HG03342 (cell line): ENCODE data around the gene U2SURP.

Source experiments
- ATAC-seq: cut with Tn5 transposase; IDR thresholded peaks from one replicate; pipeline ENCODE4 v1.9.1; 2021; ENCODE audit warnings: mild to moderate bottlenecking, moderate library complexity; ENCODE audit not compliant: unreplicated experiment

The U2SURP gene

DNA sequence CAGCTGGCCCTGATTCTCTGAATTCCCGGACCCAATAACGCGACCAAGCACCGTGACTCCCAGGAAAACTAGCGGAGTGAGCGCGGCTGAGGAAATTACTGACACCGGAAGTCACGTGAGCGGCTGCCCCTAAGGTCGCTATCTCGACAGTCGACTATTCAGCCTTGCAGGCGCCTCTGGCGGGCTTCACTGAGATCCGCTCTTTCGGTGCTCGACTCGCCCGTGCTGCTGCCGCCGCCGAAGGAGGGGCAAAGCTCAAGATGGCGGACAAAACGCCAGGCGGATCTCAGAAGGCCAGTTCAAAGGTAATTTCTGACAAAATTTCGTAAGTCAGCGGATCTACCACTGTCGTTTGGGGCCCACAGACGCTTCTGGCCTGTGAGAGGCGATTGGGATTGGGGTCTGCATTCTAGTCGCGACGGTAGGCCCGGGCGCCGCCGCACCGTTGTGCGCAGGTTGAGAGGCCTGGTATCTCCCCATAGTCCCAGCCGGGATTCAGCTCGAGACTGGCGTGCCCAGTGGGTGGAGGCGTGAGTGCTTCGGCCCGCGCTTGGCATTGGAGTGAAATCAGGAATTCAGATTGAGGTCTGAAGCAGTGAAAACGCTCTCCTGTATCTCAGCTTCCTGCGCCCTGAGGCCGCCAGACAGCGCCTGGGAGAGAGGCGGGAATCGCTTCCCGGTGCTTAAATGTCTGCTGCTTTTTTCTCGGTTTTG is at the start of gene U2SURP:
TSS of gene U2SURP (plus strand) at position 202 of the 714 bp plus-strand sequence. CDS start at position 261, 59 bp downstream.
- peak; percentile 83 for ATAC-seq

DNA sequence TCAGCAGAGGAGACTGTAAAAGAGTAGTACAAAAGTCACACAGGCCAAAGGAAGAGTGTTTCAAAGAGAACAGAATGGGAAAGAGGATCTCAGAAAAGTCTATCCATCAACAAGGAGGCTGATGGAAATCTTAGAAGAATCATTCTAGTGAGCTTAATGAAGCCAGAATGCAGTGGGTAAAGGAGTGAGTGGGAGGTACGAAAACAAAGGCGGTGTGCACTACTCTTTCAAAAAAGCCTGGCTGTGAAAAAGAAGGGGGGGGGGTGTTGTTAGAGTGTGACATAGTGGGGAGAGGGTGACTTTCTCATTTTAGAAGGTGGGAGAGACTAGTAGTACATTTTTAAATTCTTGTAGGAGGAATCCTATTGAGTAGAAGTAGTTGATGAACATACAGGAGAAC is 49.6 kb upstream of the U2SURP start:
- ATAC-seq, result no peak

DNA sequence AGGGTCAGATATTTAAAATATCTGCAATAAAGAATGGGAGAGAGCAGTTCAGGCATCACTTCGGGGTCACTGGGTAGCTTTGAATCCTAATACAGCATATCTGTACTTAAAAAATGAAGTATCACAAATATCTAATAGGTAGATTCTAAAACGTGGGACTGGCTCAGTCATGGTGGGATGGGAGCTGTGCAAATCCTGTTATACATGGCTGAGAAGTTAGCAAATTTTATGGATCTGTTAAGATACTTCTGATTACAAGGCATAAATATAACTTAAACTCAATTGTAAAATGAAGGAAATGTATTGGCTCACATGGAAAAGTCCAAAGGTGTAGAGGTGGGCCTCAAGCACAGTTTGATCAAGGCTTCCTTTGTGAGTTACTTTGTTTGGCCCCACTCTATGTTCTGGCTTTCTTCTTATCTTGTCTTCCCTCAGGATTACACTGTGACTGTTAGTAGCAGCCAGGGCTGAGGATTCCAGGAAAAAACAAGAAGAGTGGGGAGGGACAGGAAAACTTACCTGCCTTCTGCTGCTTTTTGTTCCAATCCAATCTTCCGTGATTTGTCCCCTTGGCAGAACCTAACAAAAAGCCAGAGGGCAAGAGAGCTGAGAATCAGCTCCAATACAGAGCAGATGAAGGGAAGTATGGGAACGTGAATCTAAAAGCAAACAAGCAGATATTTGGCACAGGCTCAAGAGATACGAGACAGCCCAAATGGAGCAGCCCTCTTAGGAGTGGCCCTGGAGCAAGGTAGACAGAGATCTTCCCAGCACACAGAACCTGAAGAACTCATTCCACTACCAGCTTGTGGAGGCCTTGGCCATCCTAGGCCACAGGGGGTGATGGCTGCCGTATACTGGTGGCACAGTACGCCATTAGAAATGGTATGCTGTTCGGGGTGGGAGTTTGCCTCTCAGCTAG is 48.8 kb upstream of the U2SURP start:
- no peak for ATAC-seq

DNA sequence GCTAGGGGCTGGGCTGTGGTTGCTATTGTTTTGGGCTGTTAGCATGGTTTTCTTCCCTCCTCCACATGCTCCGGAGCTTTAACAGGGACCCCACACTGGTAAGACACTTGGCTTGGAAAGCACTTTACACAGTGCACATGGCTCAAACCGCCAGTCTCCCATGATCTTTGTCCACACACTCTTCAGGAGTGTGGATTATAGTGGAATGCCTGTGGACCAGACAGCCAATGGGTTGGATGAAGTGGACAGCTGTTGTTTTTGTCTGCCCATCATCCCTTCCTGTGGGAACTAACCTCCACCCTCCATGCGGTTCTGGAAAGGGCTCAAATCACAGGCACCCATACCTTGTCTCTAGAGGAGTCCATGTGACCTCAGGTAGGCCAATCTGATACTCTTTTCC is 47.9 kb upstream of the U2SURP start:
- no peak for ATAC-seq

DNA sequence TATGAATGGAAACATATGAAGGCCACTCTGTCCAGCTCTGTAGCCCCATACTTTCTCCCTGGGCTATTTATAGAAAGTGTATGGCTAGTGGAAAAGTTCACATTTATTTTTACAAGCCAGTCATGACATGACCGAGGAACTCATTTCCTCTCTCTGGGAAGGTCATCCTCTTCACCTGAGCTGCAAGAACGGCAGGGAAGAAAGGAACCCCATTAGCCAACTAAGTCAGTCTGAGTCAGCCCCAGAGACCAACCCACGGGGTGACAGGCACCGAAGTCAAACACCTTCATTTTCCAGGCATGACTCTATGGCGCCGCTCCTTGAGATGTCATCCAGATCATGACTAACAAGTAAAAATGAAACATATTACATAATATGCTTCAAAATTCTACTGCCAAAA is 42.7 kb upstream of the U2SURP start:
- ATAC-seq, result no peak

DNA sequence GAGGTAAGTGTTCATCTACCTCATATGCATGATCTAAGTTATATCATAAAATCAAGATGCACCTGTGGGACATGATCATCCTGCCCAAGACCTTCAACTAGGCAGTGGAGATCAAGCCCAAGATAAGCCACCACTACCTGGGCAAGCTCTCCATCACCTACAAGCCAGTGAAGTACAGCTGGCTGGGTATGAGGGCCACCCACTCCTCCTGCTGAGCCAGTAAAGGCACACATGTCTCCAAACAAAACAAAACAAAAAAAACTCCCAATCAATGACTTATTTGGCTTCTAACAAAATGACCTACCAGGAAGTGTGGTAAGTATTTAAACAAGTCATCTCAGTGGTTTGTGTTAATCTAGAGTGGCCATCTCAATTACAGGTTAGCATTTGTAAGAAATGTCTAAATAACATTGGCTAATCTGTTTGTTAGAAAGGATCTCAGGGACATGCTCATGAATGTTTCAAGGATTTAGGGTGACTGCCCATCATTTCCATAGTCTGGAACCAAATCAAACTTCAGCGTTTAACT is 41.0 kb upstream of the U2SURP start:
- no peak for ATAC-seq

DNA sequence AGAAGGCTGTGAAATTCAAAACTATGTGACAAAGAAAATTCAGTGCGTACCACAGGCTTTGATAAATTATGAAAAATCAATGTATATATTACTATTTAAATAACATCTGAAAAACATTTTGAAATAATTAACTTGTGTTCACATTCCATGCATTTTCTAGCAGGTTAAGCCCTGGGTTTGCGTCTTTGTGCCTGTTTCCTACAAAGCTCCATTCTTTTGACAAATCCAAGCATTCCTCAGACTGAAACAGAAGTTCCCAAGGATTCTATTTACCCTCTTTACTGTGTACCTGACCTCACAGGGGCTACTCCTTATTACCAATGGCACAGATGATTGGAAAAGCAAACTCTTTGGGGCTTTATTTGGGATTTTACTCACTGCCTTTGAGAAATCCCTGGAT is 39.8 kb upstream of the U2SURP start:
- no peak for ATAC-seq

DNA sequence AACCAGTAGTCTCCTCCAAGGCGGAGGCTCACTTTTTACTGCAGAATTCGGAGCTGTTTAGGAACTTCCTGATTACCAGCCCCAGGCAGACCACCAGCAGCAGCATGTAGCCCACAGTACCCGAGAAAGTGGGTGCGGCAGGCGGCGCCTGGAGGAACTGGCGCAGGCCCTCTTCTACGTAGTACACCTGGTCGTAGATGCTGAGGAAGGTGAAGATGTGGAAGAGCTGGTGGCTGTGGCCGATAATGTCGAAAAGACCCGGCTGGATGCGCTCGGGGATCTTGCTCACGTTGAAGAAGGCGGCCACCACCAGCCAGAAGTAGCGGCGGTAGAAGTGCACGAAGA is 39.2 kb upstream of the U2SURP start:
- no peak for ATAC-seq

DNA sequence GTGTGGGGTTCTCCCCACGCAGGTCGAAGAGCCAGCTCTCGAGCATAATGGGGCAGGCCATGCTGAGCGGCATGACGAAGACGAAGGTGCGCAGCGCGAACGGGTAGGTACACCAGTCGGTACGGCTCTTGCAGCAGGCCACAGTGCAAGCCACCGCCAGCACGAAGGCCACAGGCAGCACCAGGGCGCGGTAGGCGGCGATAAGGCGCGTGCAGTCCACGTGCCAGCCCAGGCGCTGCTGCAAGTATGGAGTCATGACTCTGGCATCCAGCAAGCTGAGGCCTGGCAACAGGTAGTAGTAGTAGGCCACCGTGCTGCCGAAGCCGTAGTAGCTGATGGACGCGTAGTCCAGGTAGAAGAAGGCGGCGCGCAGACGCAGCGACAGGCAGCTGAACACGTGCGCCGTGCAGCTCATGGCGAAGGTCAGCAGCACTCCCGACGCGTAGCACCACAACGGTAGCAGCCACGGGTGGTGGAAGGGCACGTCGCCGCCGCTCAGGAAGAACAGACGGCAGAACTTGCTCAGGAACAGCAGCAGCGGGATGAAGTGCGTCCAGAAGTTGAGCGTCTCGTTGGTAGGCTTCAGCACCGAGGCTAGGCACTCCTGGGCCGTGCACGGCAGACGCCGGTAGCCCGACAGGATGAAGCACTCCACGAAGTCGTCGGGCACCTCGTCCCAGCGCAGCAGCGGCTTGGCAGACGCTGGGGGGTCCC is 38.7 kb upstream of the U2SURP start:
- peak; percentile 14 for ATAC-seq

DNA sequence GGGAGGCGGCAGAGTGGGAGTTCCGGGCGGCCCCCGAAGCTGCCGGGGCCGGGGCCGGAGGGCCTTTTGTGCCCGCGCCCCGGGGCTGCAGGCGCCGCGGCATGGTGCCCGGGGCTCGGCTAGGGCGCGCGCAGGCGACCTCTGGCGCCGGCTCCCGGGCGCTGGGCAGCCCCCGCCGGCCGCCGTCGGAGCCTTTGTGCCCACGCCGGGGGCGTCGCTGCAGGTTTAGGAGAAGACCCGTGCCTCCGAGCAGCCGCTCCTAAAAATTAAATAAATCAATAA is 38.2 kb upstream of the U2SURP start:
- ATAC-seq, result peak; percentile 29

DNA sequence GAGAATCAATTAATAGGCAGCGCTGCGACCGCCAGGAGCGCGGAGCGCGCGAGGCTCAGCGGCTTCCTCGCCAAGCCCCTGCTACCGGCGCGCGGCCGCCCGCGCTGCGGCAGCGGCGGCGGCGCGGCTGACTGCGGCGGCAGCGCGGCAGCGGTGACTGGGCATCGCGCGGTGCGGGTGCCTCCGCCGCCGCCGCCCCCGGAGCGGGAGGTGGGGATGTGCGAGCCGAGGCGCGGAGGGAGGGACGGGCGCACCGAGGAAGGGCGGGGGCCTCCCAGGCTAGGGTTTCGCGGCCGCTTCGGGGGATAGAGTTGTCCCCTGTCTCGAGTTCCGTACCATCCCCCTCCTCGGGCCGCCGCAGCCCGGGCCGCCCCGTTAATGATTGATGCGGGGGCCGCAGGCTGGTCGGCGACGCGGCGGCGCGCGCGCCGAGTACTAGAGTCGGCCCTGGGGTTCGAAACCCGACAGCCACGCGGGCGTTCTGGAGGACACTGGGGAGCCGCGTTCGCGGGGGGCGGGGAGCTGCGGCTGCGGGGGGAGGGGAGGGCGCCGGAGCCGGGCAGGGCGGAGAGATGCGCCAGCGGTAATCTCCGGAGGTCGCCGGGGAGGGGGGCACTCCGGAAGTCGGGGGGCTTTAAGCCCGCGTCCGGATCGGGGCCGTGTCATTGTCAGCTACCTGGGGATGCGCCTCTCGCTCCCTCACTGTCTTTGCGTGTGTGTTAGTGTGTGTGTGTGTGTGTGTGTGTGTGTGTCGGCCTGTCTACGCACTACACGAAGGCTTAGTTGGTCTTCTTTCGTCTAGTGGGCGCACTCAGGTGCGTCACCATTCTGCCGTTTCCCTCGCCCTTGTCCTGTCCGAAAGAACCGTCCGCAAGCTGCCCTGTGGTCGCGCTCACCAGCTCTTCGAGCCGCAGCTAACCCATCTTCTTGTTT is 37.6 kb upstream of the U2SURP start, which contains the start of gene PAQR9:
TSS of gene PAQR9 (minus strand) at position 159 of the 933 bp plus-strand sequence. CDS start 338 bp downstream, outside the sequence.
- ATAC-seq, result peak; percentile 48

DNA sequence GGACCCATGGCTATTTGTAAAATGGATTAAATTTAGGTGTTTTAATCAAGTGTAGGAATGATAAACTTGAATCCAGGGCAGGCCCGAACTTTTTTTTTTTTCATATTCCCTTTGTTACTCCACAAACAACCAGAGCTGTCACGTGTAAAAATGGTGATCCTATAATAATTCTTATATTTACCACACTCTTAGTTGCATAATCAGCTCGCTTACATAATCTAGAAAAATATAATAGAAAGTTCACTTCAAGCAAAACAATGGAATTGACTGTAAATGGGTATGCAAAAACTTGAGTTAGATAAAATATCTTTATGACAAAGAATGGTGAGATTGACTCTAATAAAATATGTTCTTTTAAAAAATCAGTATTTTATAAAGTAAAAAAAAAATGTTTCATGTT is 35.8 kb upstream of the U2SURP start:
- no peak for ATAC-seq

DNA sequence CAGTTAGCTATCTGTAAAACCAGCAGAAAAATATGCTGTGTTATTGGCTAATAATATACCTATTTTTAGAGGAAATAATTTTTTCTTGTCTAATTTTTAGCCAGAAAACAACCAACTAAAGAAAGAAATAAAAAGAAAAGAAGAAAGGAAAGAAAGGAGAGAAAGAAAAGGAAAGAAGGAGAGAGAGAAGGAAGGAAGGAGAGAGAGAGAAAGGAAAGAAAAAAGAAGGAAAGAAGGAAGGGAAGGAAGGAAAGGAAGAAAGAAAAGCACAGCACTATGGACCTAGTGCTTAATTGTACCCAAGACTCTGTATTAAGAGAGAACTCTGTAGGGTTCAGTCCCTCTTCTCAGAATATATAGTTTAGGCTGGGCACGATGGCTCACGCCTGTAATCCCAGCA is 34.6 kb upstream of the U2SURP start:
- no peak for ATAC-seq

DNA sequence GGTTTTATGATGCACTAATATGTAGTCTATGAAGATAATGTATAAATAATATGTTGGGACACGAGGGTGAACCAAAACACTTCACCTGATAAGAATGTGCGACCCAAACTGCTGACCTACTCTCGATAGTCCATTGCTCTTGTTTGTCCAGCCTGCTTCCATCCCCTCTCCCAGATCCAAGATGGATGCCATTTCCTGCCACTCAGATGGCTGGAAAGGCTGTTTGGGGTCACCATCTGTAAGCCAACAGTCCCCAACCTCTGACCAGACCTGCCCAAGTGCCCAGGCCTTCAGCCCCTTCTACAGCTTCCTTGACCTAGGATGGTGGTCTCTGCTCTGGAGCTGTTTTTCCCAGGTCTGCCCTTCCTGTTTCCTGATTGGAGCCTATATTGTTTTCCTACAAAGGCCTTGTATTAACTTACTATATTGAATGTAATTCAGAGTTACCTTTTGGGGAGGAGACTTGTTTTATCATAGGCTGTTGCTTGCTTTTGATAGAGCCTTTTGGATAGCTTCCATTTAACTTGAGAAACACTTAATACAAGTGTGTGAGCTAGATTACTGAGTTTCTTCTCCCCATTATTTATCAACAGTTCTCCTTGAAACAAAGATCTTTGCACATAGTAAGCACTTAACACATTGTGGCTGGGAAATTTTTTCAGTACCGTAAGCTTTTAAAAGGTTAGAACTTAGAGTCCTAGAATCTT is 32.9 kb upstream of the U2SURP start:
- no peak for ATAC-seq

DNA sequence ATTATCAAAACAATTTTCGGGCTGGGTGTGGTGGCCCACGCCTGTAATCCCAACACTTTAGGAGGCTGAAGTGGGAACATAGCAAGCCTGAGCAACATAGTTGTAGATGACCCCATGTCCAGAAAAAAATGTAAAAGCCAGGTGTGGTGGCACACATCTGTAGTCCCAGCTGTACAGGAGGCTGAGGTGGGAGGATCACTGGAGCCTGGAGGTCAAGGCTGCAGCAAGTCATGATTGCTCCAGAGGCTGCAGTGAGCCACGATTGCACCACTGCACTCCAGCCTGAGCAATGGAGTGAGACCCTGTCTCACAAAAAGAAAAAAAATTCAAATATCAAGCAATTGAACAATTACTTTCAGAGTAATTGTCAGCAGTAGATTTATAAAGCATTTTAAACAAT is 29.9 kb upstream of the U2SURP start:
- ATAC-seq, result no peak

DNA sequence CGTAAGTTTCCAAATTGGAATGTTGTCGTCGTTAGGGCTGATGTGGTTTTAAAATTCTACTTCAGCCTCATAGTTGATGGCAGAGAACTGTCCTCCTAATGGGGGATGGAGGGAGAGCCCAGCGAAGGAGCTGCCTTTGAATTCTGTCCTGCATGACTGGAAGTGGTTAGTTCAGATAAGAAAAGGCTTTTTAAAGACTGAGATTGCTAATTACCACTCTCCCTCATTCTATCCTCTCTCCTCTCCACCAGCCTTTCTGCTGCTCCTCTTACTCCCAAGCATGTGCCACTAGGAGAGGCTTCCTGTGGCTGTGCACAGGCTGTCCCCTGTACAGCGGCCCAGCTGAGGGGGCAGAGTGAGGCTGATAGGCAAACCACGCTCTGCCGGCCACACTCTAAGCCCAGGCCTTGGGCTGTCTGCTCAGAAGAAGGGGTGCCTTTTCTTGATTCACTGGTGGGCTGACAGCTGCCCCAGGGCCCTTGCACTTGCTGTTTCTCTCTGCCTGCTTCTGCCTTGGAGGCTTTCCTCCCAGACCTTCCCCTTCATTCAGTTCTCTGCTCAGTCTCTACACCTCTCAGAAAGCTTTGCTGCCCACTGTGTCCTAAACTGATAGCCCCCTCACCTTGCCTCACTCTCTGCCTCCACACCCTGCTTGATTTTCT is 29.1 kb upstream of the U2SURP start:
- ATAC-seq, result no peak

DNA sequence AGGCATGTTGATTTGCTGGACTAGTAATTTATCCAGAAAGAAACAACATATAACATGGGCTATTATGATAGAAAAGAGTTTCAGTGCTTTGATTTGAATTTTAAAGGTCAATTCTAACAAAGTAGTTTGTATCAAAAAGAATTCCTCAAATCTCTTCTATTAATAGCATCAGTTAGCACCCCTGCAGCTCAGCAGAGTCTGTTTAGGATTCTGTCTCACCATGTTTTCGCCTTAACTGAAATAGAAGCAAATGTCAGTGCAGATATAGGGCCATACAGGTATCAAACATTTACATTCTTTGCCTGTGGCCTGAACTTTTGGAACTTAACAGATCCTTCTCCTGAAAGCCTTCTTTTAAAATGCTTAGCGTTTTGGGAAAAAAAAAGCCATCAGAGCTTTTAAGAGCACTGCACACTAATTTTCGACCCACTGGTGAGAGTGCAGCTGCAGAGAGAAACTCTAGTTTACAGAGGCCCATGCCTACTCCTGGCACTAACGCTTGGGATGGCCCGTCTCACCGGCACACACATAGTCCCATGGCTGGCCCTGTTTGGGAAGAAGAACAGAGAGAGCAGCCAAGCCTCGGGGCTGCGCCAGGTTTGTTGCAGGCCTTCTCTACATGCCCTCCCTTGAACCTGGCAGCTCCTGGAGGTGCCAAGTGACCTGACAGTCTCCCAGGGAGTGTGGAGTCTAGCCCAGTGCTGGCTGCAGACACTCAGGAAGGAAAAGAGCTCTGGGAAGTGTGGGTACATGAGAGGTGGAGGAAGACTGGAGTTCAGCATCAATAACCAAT is 28.0 kb upstream of the U2SURP start:
- no peak for ATAC-seq

DNA sequence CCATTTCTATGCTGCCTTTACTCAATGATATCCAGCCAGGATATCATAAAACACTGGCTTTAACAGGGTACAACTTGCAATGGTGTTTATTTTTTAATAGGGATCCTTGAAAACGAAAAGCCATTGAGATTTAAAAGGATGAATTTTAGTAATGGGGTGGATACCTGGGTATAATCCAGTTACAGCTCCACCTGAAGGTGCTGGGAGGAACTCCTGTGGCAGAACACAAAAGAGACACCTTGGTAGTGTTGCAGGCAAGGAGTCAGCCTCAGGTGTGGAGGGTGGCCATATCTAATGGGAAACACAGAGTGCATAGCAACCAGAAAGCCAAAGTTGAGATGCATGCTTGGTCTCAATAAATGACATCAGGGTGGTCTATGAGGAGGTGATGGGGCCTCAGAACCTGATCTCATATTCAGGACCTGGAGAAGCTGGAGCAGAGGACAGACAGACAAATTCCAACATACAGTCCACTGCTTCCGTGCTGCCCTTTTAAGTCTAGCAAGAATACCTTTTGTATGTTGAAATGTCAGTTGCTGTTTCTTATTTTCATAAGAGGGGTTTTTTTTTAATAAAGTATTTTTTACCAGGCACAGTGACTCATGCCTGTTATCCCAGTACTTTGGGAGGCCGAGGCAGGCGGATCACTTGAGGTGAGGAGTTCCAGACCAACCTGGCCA is 25.9 kb upstream of the U2SURP start:
- ATAC-seq, result no peak
